H1 (cell line): Measurements from ENCODE around the gene MYO1A. TPM values are rescaled to one million over a fixed set of nuclear protein-coding genes. Genes with fewer than 3 reads are reported as not detected.

Experiments
- ASH2L ChIP-seq: fragments of 200-600, 300-600 bp; sonication (generic); IDR thresholded peaks from one replicate; pipeline ENCODE4 v1.7.1; 2017; ENCODE audit warnings: low read length
- ATF2 ChIP-seq: IDR thresholded peaks from 2 replicates; pipeline ENCODE4 v1.6.1; 2012; ENCODE audit warnings: low read length, inconsistent platforms
- BACH1 ChIP-seq: IDR thresholded peaks from 2 replicates; pipeline ENCODE4 v1.6.1; 2012; ENCODE audit warnings: low read length, improper control_type of control experiment
- BCL11A ChIP-seq, 2 experiments: IDR thresholded peaks; one replicate each; pipeline ENCODE4 v1.6.1; 2011; ENCODE audit warnings: low read depth in 2 of 2, low read length in 2 of 2, mild to moderate bottlenecking in 2 of 2
- CBX5 ChIP-seq: fragments of 300-800, 300-1000 bp; sonication (generic); IDR thresholded peaks from 2 replicates; pipeline ENCODE4 v1.7.1; 2016; ENCODE audit warnings: antibody characterized with exemption, low read length, low read depth
- CEBPB ChIP-seq: IDR thresholded peaks from 2 replicates; pipeline ENCODE4 v1.6.1; 2012; ENCODE audit warnings: low read depth, low read length
- CHD1 ChIP-seq: IDR thresholded peaks from 2 replicates; pipeline ENCODE4 v1.6.1; 2012; ENCODE audit warnings: low read depth, low read length, improper control_type of control experiment
- E2F6 ChIP-seq: IDR thresholded peaks from 2 replicates; pipeline ENCODE4 v1.6.1; 2012; ENCODE audit warnings: inconsistent platforms
- EZH2 ChIP-seq: fragments of 200-600 bp; sonication (generic); IDR thresholded peaks from 2 replicates; pipeline ENCODE4 v1.7.1; 2012; ENCODE audit warnings: low read depth, mild to moderate bottlenecking, moderate library complexity, low read length, inconsistent platforms; ENCODE audit not compliant: severe bottlenecking
- JUN ChIP-seq: IDR thresholded peaks from 2 replicates; pipeline ENCODE4 v1.6.1; 2011; ENCODE audit warnings: low read depth, mild to moderate bottlenecking, improper control_type of control experiment, low read length
- JUND ChIP-seq: IDR thresholded peaks from 2 replicates; pipeline ENCODE4 v1.6.1; 2011; ENCODE audit warnings: mild to moderate bottlenecking, improper control_type of control experiment, low read length
- NRF1 ChIP-seq: IDR thresholded peaks from 2 replicates; pipeline ENCODE4 v1.6.1; 2011; ENCODE audit warnings: mild to moderate bottlenecking, low read depth, low read length, improper control_type of control experiment
- POU5F1 ChIP-seq: IDR thresholded peaks from 2 replicates; pipeline ENCODE4 v1.6.1; 2011; ENCODE audit warnings: low read depth, mild to moderate bottlenecking, low read length, moderate library complexity
- RAD21 ChIP-seq, 2 experiments: IDR thresholded peaks in 1 of 2; conservative IDR thresholded peaks in 1 of 2; 2 replicates each; pipeline ENCODE4 v1.6.1; 2011; ENCODE audit warnings: low read depth in 2 of 2, low read length in 2 of 2, improper control_type of control experiment in 1 of 2, inconsistent platforms in 1 of 2, mild to moderate bottlenecking in 1 of 2, moderate library complexity in 1 of 2
- RXRA ChIP-seq: IDR thresholded peaks from 2 replicates; pipeline ENCODE4 v1.6.1; 2011; ENCODE audit warnings: low read depth, mild to moderate bottlenecking, low read length, moderate library complexity; ENCODE audit not compliant: insufficient read depth
- SAP30 ChIP-seq: fragments of 300-600 bp; sonication (generic); IDR thresholded peaks from 2 replicates; pipeline ENCODE4 v1.7.1; 2012; ENCODE audit warnings: low read length, moderate library complexity, mild to moderate bottlenecking, inconsistent platforms; ENCODE audit not compliant: insufficient read depth, insufficient replicate concordance
- SP2 ChIP-seq: IDR thresholded peaks from 2 replicates; pipeline ENCODE4 v1.6.1; 2012; ENCODE audit warnings: mild to moderate bottlenecking, low read length, inconsistent platforms
- SP4 ChIP-seq: IDR thresholded peaks from 2 replicates; pipeline ENCODE4 v1.6.1; 2012; ENCODE audit warnings: low read length, inconsistent platforms
- TBP ChIP-seq: IDR thresholded peaks from 2 replicates; pipeline ENCODE4 v1.6.1; 2011; ENCODE audit warnings: low read depth, low read length, improper control_type of control experiment
- polyA plus RNA-seq, 7 experiments: library from polyadenylated mRNA; depleted of rRNA in 3 of 7; stranded (reverse) in 5 of 7; unstranded in 2 of 7; fragments of >200 nt in 5 of 7; fragments of 200-250 nt in 2 of 7; gene quantifications; 1 replicate in 5 of 7; 2 replicates in 1 of 7; 4 replicates in 1 of 7; pipeline versions ENCODE4 v1.2.1 to v1.2.3, GENCODE V29; 2011 to 2013; ENCODE audit warnings: missing spikeins in 2 of 7, mixed read lengths in 2 of 7
- total RNA-seq: library from RNA; stranded (reverse); fragmentation: NEBNext Ultra II Directional; extraction: Animal tissue kit (Norgen Biotek cat#: 25700); gene quantifications from 2 replicates; pipeline ENCODE4 v1.2.1, GENCODE V29; 2021

MYO1A gene
- total and polyA plus RNA-seq, 2 of the 8 experiments (the other 6 are each of a cell fraction or from before 2014, with no cell fraction given) = 0.54 to 0.77 TPM

GRCh38 chr12:57078519-57079404, 28.8 kb upstream of the MYO1A start, which contains the start of gene NEMP1 (continued):
- no peak for TF ChIP-seq BCL11A (IDR thresholded peaks at IDR 0.05; ENCODE audit: low read depth in 2 of 2, low read length in 2 of 2)
- TF ChIP-seq TBP = peak; percentile 84
- peak; percentile 89 for TF ChIP-seq SP2
- no peak for TF ChIP-seq BACH1
- TF ChIP-seq CEBPB = no peak
- TF ChIP-seq E2F6 = peak; percentile 98
- no peak for TF ChIP-seq RAD21 (IDR thresholded peaks at IDR 0.05 in 1 of 2, conservative IDR thresholded peaks at IDR 0.05 in 1 of 2; ENCODE audit: low read depth in 2 of 2, low read length in 2 of 2)
- no peak for TF ChIP-seq JUN
- no peak for TF ChIP-seq POU5F1
- no peak for TF ChIP-seq SAP30
- TF ChIP-seq JUND = no peak
- no peak for TF ChIP-seq NRF1
- no peak for TF ChIP-seq RXRA
- TF ChIP-seq EZH2 = no peak
- no peak for TF ChIP-seq CHD1
- TF ChIP-seq ATF2 = no peak
- TF ChIP-seq CBX5 = no peak
- TF ChIP-seq ASH2L = peak; percentile 73
- no peak; the same call in 1 of the 2 replicates for TF ChIP-seq SP4
